Uterus (tissue), 2 donors: ENCODE data around the gene ARHGAP18.

Experiments
- POLR2A ChIP-seq, 2 donors: fragments of 450-650 bp; IDR thresholded peaks; one replicate each; pipeline ENCODE4 v1.6.1; 2016; ENCODE audit warnings: antibody characterized with exemption in 2 of 2, mild to moderate bottlenecking in 1 of 2, moderate library complexity in 1 of 2
- TF ChIP-seq, protein P1 (sequence below), 4 experiments: fragments of 200-600 bp in 2 of 4; fragments of 450-650 bp in 2 of 4; sonication (generic) in 2 of 4; IDR thresholded peaks; one replicate each; pipeline ENCODE4 v1.5.1; 2016 to 2019; ENCODE audit warnings: antibody characterized with exemption in 4 of 4, mild to moderate bottlenecking in 2 of 4, moderate library complexity in 1 of 4

DNA sequence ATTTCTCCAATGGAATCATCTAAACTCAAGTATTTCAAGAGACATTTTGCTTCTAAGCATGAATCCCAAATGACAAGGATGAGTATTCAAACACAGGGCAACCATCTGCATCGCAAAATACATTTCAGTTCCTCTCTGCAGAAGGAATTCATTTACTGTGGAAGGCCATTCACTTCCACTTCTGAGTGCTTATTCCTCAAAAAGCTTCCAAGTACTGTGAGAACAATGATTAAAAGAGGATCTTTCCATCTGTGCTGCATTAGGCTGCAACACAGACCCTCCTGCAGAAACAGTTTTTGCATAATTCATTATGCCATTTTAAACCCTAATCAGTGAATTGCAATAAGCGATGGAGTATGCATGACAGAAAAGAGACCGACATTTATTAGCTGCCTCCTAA is 52.5 kb downstream of the ARHGAP18 start:
- TF ChIP-seq, protein P1, sequence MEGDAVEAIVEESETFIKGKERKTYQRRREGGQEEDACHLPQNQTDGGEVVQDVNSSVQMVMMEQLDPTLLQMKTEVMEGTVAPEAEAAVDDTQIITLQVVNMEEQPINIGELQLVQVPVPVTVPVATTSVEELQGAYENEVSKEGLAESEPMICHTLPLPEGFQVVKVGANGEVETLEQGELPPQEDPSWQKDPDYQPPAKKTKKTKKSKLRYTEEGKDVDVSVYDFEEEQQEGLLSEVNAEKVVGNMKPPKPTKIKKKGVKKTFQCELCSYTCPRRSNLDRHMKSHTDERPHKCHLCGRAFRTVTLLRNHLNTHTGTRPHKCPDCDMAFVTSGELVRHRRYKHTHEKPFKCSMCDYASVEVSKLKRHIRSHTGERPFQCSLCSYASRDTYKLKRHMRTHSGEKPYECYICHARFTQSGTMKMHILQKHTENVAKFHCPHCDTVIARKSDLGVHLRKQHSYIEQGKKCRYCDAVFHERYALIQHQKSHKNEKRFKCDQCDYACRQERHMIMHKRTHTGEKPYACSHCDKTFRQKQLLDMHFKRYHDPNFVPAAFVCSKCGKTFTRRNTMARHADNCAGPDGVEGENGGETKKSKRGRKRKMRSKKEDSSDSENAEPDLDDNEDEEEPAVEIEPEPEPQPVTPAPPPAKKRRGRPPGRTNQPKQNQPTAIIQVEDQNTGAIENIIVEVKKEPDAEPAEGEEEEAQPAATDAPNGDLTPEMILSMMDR (IDR thresholded peaks at IDR 0.05) = no peak
- no peak for TF ChIP-seq POLR2A (IDR thresholded peaks at IDR 0.05)
